Measurements from ENCODE around the gene MCCC1. TPM values are rescaled to one million over a fixed set of nuclear protein-coding genes. Genes with fewer than 3 reads are reported as not detected.

The MCCC1 gene
- polyA plus RNA-seq, 1 donor (not counting 4 experiments of a cell fraction or from before 2014, with no cell fraction given), result 11.7 TPM

- H3K4me1 ChIP-seq (ENCODE audit: control insufficient read depth, extremely low read depth, insufficient read depth, low read length), result peaks cover 13% of the 10 kb centered on the region
- H3K4me2 ChIP-seq (ENCODE audit: control insufficient read depth, extremely low read depth, insufficient read depth, low read depth, low read length), result no peak overlapping the region
- dilution Hi-C loops (cut with MboI; ENCODE audit: extremely low pct_ligation_motif_present, low sequenced_read_pairs), result no loop called here
- H3K27ac ChIP-seq (ENCODE audit: control insufficient read depth, insufficient read depth, low read length), result no peak overlapping the region
- H3K9me3 ChIP-seq (ENCODE audit: control insufficient read depth, low read depth, low read length), result no peaks in the 10 kb centered on the region
- H3K9ac ChIP-seq (ENCODE audit: control insufficient read depth, extremely low read depth, insufficient read depth, low read length), result no peak overlapping the region
- H3K27me3 ChIP-seq (ENCODE audit: control insufficient read depth, extremely low read depth, insufficient read depth, low read length), result no peaks in the 10 kb centered on the region
- no peak overlapping the region for H2AFZ ChIP-seq (ENCODE audit: control insufficient read depth, low read length)
- no peaks in the 10 kb centered on the region for H3K9me1 ChIP-seq (ENCODE audit: control insufficient read depth, extremely low read depth, insufficient read depth, low read length)
- TF ChIP-seq EZH2 (IDR thresholded peaks at IDR 0.05; ENCODE audit: low read length), result no peak
- TF ChIP-seq CTCF (optimal IDR thresholded peaks at IDR 0.05 in 1 of 3, IDR thresholded peaks at IDR 0.05 in 1 of 3, conservative IDR thresholded peaks at IDR 0.05 in 1 of 3; ENCODE audit: extremely low read depth in 1 of 3, insufficient read depth in 2 of 3, low read length in 3 of 3), result no peak
- peaks cover 8% of the 10 kb centered on the region for H3K79me2 ChIP-seq (ENCODE audit: control insufficient read depth, insufficient read depth, low read length)
- H3K4me3 ChIP-seq (ENCODE audit: control insufficient read depth in 2 of 3, extremely low read depth in 1 of 3, insufficient read depth in 2 of 3, low read depth in 1 of 3, low read length in 3 of 3), result no peak overlapping the region
- H4K20me1 ChIP-seq (ENCODE audit: control insufficient read depth, extremely low read depth, insufficient read depth, low read length), result no peaks in the 10 kb centered on the region
- no peak for DNase-seq (ENCODE audit: low read depth, low spot score)
- H3K36me3 ChIP-seq (ENCODE audit: control insufficient read depth in 2 of 2, extremely low read depth in 1 of 2, insufficient read depth in 2 of 2, low read length in 2 of 2), result no peaks in the 10 kb centered on the region
- FAIRE-seq, result no peak
These were observed 1.1 kb upstream of the MCCC1 start for GRCh38 chr3:183100376-183100775.

- dilution Hi-C loops (cut with MboI; ENCODE audit: extremely low pct_ligation_motif_present, low sequenced_read_pairs), result no loop called here
- peak overlapping the region; percentile 19 for H2AFZ ChIP-seq (ENCODE audit: control insufficient read depth, low read length)
These were observed 525 bp upstream of the MCCC1 start for GRCh38 chr3:183099838-183100204.

More at GRCh38 chr3:183099838-183100204, 525 bp upstream of the MCCC1 start:
- no peak for DNase-seq (ENCODE audit: low read depth, low spot score)
- Histone ChIP-seq H3K79me2 (ENCODE audit: control insufficient read depth, insufficient read depth, low read length) (peaks cover 8% of the 10 kb centered on the region), H3K27me3 (ENCODE audit: control insufficient read depth, extremely low read depth, insufficient read depth, low read length) (no peaks in the 10 kb centered on the region), H3K4me2 (ENCODE audit: control insufficient read depth, extremely low read depth, insufficient read depth, low read depth, low read length) (peak overlapping the region; percentile 81), H3K9me1 (ENCODE audit: control insufficient read depth, extremely low read depth, insufficient read depth, low read length) (no peaks in the 10 kb centered on the region), H3K4me1 (ENCODE audit: control insufficient read depth, extremely low read depth, insufficient read depth, low read length) (peaks cover 14% of the 10 kb centered on the region), H3K9ac (ENCODE audit: control insufficient read depth, extremely low read depth, insufficient read depth, low read length) (peak overlapping the region; percentile 24), H3K9me3 (ENCODE audit: control insufficient read depth, low read depth, low read length) (no peaks in the 10 kb centered on the region), H4K20me1 (ENCODE audit: control insufficient read depth, extremely low read depth, insufficient read depth, low read length) (no peaks in the 10 kb centered on the region), H3K36me3 (ENCODE audit: control insufficient read depth in 2 of 2, extremely low read depth in 1 of 2, insufficient read depth in 2 of 2, low read length in 2 of 2) (no peaks in the 10 kb centered on the region), H3K4me3 (ENCODE audit: control insufficient read depth in 2 of 3, extremely low read depth in 1 of 3, insufficient read depth in 2 of 3, low read depth in 1 of 3, low read length in 3 of 3) (peak overlapping the region in 2 of 3 experiments; percentile 30 to 36), H3K27ac (ENCODE audit: control insufficient read depth, insufficient read depth, low read length) (no peak overlapping the region)
- FAIRE-seq, result no peak
- no peak for TF ChIP-seq EZH2 (IDR thresholded peaks at IDR 0.05; ENCODE audit: low read length)
- no peak for TF ChIP-seq CTCF (optimal IDR thresholded peaks at IDR 0.05 in 1 of 3, IDR thresholded peaks at IDR 0.05 in 1 of 3, conservative IDR thresholded peaks at IDR 0.05 in 1 of 3; ENCODE audit: extremely low read depth in 1 of 3, insufficient read depth in 2 of 3, low read length in 3 of 3)
